ENCODE data around the gene MCRIP1.

GRCh38 chr17:81870131-81870980 lies 37.3 kb upstream of the MCRIP1 start:
- TF ChIP-seq REST (IDR thresholded peaks at IDR 0.05; ENCODE audit: insufficient read depth in 1 of 2, low read depth in 2 of 2, low read length in 1 of 2) (no peak), POLR2AphosphoS5 (IDR thresholded peaks at IDR 0.05; ENCODE audit: low read depth, low read length) (no peak; the same call in 1 of the 2 replicates), CTCF (IDR thresholded peaks at IDR 0.05) (no peak)
